Measurements from ENCODE around the gene CDK4. TPM values are rescaled to one million over a fixed set of nuclear protein-coding genes. Genes with fewer than 3 reads are reported as not detected.

CDK4 gene
- total and polyA plus RNA-seq, 2 of the 13 experiments (the other 11 are each of a cell fraction or from before 2014, with no cell fraction given), result 191 to 209 TPM

GRCh38 chr12:57755454-57756372 is 3.6 kb upstream of the CDK4 start (continued):
- TF ChIP-seq, protein P1, sequence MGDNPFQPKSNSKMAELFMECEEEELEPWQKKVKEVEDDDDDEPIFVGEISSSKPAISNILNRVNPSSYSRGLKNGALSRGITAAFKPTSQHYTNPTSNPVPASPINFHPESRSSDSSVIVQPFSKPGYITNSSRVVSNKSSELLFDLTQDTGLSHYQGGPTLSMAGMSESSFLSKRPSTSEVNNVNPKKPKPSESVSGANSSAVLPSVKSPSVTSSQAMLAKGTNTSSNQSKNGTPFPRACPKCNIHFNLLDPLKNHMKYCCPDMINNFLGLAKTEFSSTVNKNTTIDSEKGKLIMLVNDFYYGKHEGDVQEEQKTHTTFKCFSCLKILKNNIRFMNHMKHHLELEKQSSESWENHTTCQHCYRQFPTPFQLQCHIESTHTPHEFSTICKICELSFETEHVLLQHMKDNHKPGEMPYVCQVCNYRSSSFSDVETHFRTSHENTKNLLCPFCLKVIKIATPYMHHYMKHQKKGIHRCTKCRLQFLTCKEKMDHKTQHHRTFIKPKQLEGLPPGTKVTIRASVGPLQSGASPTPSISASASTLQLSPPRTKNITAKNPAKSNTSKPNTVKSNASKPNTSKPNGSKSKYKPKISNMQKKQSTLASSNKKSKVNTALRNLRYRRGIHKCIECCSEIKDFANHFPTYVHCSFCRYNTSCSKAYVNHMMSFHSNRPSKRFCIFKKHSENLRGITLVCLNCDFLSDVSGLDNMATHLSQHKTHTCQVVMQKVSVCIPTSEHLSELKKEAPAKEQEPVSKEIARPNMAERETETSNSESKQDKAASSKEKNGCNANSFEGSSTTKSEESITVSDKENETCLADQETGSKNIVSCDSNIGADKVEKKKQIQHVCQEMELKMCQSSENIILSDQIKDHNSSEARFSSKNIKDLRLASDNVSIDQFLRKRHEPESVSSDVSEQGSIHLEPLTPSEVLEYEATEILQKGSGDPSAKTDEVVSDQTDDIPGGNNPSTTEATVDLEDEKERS (CRISPR knock-in tag; IDR thresholded peaks at IDR 0.05), result no peak
- TF ChIP-seq ZBTB20 (CRISPR knock-in tag; IDR thresholded peaks at IDR 0.05; ENCODE audit: borderline replicate concordance, low read depth) (no peak), ZNF687 (CRISPR knock-in tag; IDR thresholded peaks at IDR 0.05) (peak; percentile 66), TMF1 (CRISPR knock-in tag; IDR thresholded peaks at IDR 0.05; ENCODE audit: low read depth) (no peak), AKNA (CRISPR knock-in tag; IDR thresholded peaks at IDR 0.05; ENCODE audit: borderline replicate concordance) (no peak), FOXA3 (CRISPR knock-in tag; IDR thresholded peaks at IDR 0.05) (0 out of 2 replicates have a peak, but pooled peaks have one; percentile 8), ZNF83 (CRISPR knock-in tag; IDR thresholded peaks at IDR 0.05; ENCODE audit: borderline replicate concordance) (no peak), SPEN (CRISPR knock-in tag; IDR thresholded peaks at IDR 0.05; ENCODE audit: low read depth) (peak; percentile 66; the same call in 1 of the 2 replicates), EEA1 (CRISPR knock-in tag; IDR thresholded peaks at IDR 0.05; ENCODE audit: borderline replicate concordance) (0 out of 2 replicates have a peak, but pooled peaks have one; percentile 49), ZNF292 (CRISPR knock-in tag; IDR thresholded peaks at IDR 0.05; ENCODE audit: borderline replicate concordance, low read depth) (no peak), BORCS8-MEF2B (CRISPR knock-in tag; IDR thresholded peaks at IDR 0.05) (no peak), ZNF616 (CRISPR knock-in tag; IDR thresholded peaks at IDR 0.05; ENCODE audit: low read depth) (0 out of 2 replicates have a peak, but pooled peaks have one; percentile 29), ZNF547 (CRISPR knock-in tag; IDR thresholded peaks at IDR 0.05) (no peak)
- TF ChIP-seq, protein P2, sequence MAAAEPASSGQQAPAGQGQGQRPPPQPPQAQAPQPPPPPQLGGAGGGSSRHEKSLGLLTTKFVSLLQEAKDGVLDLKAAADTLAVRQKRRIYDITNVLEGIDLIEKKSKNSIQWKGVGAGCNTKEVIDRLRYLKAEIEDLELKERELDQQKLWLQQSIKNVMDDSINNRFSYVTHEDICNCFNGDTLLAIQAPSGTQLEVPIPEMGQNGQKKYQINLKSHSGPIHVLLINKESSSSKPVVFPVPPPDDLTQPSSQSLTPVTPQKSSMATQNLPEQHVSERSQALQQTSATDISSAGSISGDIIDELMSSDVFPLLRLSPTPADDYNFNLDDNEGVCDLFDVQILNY (CRISPR knock-in tag; conservative IDR thresholded peaks at IDR 0.05), result no peak
